ENCODE data around the gene DCC.
A peak's percentile ranks its signal among the peaks of the same experiment; 100 is the strongest.

DCC gene

GRCh38 chr18:53360501-53361443 is 1020.8 kb downstream of the DCC start:
- WGBS, result 74% methylated on average over 4 of the region's 8 CpGs
- Histone ChIP-seq H3K4me3 (ENCODE audit: insufficient read depth in 1 of 2, low read depth in 1 of 2, low read length in 2 of 2) (no peak overlapping the region), H2AK5ac (ENCODE audit: low read length, severe bottlenecking) (no peak overlapping the region), H3K27me3 (ENCODE audit: control insufficient read depth in 1 of 2, insufficient read depth in 1 of 2, low read length in 2 of 2) (no peaks in the 10 kb centered on the region), H3K9ac (ENCODE audit: low read length) (no peak overlapping the region), H3K18ac (ENCODE audit: low read depth in 1 of 2, low read length in 2 of 2) (no peak overlapping the region), H3K79me1 (replicated peaks; ENCODE audit: low read length, poor library complexity, severe bottlenecking) (no peaks in the 10 kb centered on the region), H3K4ac (ENCODE audit: low read depth in 1 of 2, low read length in 2 of 2) (no peak overlapping the region), H2BK15ac (ENCODE audit: low read depth, poor library complexity, severe bottlenecking) (no peak overlapping the region), H2BK5ac (ENCODE audit: low read depth, low read length, poor library complexity, severe bottlenecking) (no peak overlapping the region), H3K36me3 (ENCODE audit: control insufficient read depth in 1 of 2, insufficient read depth in 2 of 2, low read depth in 1 of 2, low read length in 2 of 2) (no peaks in the 10 kb centered on the region), H3K9me3 (ENCODE audit: control insufficient read depth, low read length) (no peaks in the 10 kb centered on the region), H4K8ac (ENCODE audit: low read length) (no peak overlapping the region), H4K91ac (ENCODE audit: low read length) (no peak overlapping the region), H2BK12ac (ENCODE audit: low read length in 2 of 2) (no peak overlapping the region), H3K23ac (ENCODE audit: low read length in 2 of 2) (no peak overlapping the region), H2BK120ac (ENCODE audit: low read depth, low read length) (no peak overlapping the region), H2AFZ (ENCODE audit: low read depth, low read length) (no peak overlapping the region), H3K27ac (ENCODE audit: low read length, poor library complexity, severe bottlenecking) (no peak overlapping the region), H3K14ac (ENCODE audit: low read length in 2 of 2) (no peak overlapping the region), H3K4me1 (ENCODE audit: control insufficient read depth, insufficient read depth, low read depth, low read length) (no peaks in the 10 kb centered on the region), H3K4me2 (ENCODE audit: low read length, poor library complexity, severe bottlenecking) (no peak overlapping the region)
- DNase-seq, result no peak

DNA sequence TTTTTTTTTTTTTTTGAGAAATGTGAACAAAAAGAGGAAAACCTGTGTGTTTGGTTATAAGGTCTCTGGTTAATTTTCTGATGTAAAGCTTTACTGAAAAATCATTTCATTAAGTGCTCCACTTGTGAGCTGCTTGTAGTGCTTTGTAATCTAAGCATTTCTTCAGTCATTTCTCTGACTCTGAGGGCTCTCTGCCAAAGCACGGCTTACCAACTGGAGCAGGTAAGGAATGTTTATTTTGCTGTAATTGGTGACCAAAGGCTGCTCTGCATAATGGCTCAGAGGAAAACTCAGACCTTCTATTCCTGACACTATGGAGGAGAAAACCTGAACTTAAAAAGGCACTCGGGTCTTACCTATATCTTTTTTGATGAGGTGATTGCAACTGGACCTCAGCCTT is 1035.6 kb downstream of the DCC start:
- H3K27ac ChIP-seq (ENCODE audit: low read length, poor library complexity, severe bottlenecking), result no peak overlapping the region
- no peak overlapping the region for H2BK5ac ChIP-seq (ENCODE audit: low read depth, low read length, poor library complexity, severe bottlenecking)
- no peak overlapping the region for H2BK120ac ChIP-seq (ENCODE audit: low read depth, low read length)
- no peaks in the 10 kb centered on the region for H3K9me3 ChIP-seq (ENCODE audit: control insufficient read depth, low read length)
- H3K4me1 ChIP-seq (ENCODE audit: control insufficient read depth, insufficient read depth, low read depth, low read length), result no peaks in the 10 kb centered on the region
- no peak overlapping the region for H2BK12ac ChIP-seq (ENCODE audit: low read length in 2 of 2)
- no peak overlapping the region for H3K14ac ChIP-seq (ENCODE audit: low read length in 2 of 2)
- H4K91ac ChIP-seq (ENCODE audit: low read length), result no peak overlapping the region
- H3K4me2 ChIP-seq (ENCODE audit: low read length, poor library complexity, severe bottlenecking), result no peak overlapping the region
- H3K79me1 ChIP-seq (replicated peaks; ENCODE audit: low read length, poor library complexity, severe bottlenecking), result no peaks in the 10 kb centered on the region
- no peak overlapping the region for H3K4ac ChIP-seq (ENCODE audit: low read depth in 1 of 2, low read length in 2 of 2)
- H2BK15ac ChIP-seq (ENCODE audit: low read depth, poor library complexity, severe bottlenecking), result no peak overlapping the region
- no peak overlapping the region for H3K9ac ChIP-seq (ENCODE audit: low read length)
- WGBS, result 79% methylated on average over 2 of the region's 2 CpGs
- H2AK5ac ChIP-seq (ENCODE audit: low read length, severe bottlenecking), result no peak overlapping the region
- H2AFZ ChIP-seq (ENCODE audit: low read depth, low read length), result no peak overlapping the region
- no peaks in the 10 kb centered on the region for H3K27me3 ChIP-seq (ENCODE audit: control insufficient read depth in 1 of 2, insufficient read depth in 1 of 2, low read length in 2 of 2)
- no peak overlapping the region for H4K8ac ChIP-seq (ENCODE audit: low read length)
- no peak overlapping the region for H3K4me3 ChIP-seq (ENCODE audit: insufficient read depth in 1 of 2, low read depth in 1 of 2, low read length in 2 of 2)
- H3K36me3 ChIP-seq (ENCODE audit: control insufficient read depth in 1 of 2, insufficient read depth in 2 of 2, low read depth in 1 of 2, low read length in 2 of 2), result no peaks in the 10 kb centered on the region
- DNase-seq, result no peak
- no peak overlapping the region for H3K18ac ChIP-seq (ENCODE audit: low read depth in 1 of 2, low read length in 2 of 2)
- no peak overlapping the region for H3K23ac ChIP-seq (ENCODE audit: low read length in 2 of 2)

DNA sequence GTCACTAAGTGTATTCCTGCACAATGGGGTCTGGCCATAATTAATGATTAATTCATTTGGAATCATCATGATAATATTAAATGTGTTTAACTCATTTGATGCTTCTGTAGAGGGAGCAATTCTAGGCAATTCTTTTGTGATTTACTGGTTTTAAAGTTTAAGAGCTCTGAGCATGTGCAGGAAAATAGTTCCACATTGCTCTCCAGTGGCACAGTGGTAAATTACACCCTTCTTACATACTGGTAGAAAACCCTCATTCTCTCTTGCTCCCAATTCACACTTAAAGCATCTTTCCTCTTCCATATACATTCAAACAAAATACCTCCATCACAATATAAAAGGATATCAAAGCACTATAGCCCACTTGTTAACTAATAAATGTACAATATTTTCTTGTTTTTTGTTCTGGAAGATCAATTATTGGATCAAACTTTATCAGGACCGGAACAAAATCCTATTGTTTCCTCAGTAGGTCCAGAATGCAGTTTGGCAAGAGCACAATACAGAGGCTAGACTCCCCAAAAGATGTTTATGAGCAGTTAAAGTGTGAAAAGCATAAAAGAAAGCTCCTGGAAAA is 1040.2 kb downstream of the DCC start:
- H3K9me3 ChIP-seq (ENCODE audit: control insufficient read depth, low read length), result no peaks in the 10 kb centered on the region
- no peak overlapping the region for H2BK12ac ChIP-seq (ENCODE audit: low read length in 2 of 2)
- no peak overlapping the region for H3K27ac ChIP-seq (ENCODE audit: low read length, poor library complexity, severe bottlenecking)
- no peak overlapping the region for H2AFZ ChIP-seq (ENCODE audit: low read depth, low read length)
- no peak overlapping the region for H4K91ac ChIP-seq (ENCODE audit: low read length)
- no peak overlapping the region for H3K4me2 ChIP-seq (ENCODE audit: low read length, poor library complexity, severe bottlenecking)
- no peak overlapping the region for H3K4ac ChIP-seq (ENCODE audit: low read depth in 1 of 2, low read length in 2 of 2)
- 95% methylated on average over 1 of the region's 1 CpG for WGBS
- no peaks in the 10 kb centered on the region for H3K79me1 ChIP-seq (replicated peaks; ENCODE audit: low read length, poor library complexity, severe bottlenecking)
- H2BK120ac ChIP-seq (ENCODE audit: low read depth, low read length), result no peak overlapping the region
- no peak overlapping the region for H3K23ac ChIP-seq (ENCODE audit: low read length in 2 of 2)
- DNase-seq, result peak; percentile 28
- H2BK5ac ChIP-seq (ENCODE audit: low read depth, low read length, poor library complexity, severe bottlenecking), result no peak overlapping the region
- no peak overlapping the region for H2AK5ac ChIP-seq (ENCODE audit: low read length, severe bottlenecking)
- no peak overlapping the region for H3K9ac ChIP-seq (ENCODE audit: low read length)
- no peak overlapping the region for H2BK15ac ChIP-seq (ENCODE audit: low read depth, poor library complexity, severe bottlenecking)
- no peaks in the 10 kb centered on the region for H3K36me3 ChIP-seq (ENCODE audit: control insufficient read depth in 1 of 2, insufficient read depth in 2 of 2, low read depth in 1 of 2, low read length in 2 of 2)
- H4K8ac ChIP-seq (ENCODE audit: low read length), result no peak overlapping the region
- H3K4me1 ChIP-seq (ENCODE audit: control insufficient read depth, insufficient read depth, low read depth, low read length), result no peaks in the 10 kb centered on the region
- H3K4me3 ChIP-seq (ENCODE audit: insufficient read depth in 1 of 2, low read depth in 1 of 2, low read length in 2 of 2), result no peak overlapping the region
- no peak overlapping the region for H3K14ac ChIP-seq (ENCODE audit: low read length in 2 of 2)
- no peaks in the 10 kb centered on the region for H3K27me3 ChIP-seq (ENCODE audit: control insufficient read depth in 1 of 2, insufficient read depth in 1 of 2, low read length in 2 of 2)
- H3K18ac ChIP-seq (ENCODE audit: low read depth in 1 of 2, low read length in 2 of 2), result no peak overlapping the region

DNA sequence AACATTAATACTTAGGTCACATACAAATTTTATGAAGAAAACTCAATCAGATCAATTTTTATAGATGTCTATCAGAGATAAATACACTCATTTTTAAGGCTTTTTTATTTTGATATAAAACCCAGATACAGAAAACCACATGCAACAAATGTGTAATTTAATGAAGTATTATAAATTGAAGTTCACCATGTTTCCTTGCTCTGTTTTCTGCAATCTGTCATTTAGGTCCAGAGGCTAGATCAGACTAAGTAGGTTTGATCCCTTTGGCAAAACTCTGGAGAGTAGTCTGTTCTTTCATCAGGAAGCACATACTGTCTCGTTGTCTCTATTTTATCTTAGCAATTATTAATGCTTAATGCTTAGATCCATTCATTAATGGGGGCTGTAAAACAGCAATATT is 1042.9 kb downstream of the DCC start:
- H3K79me1 ChIP-seq (replicated peaks; ENCODE audit: low read length, poor library complexity, severe bottlenecking), result no peaks in the 10 kb centered on the region
- DNase-seq, result no peak
- H3K23ac ChIP-seq (ENCODE audit: low read length in 2 of 2), result no peak overlapping the region
- no peak overlapping the region for H3K18ac ChIP-seq (ENCODE audit: low read depth in 1 of 2, low read length in 2 of 2)
- no peak overlapping the region for H4K91ac ChIP-seq (ENCODE audit: low read length)
- no peaks in the 10 kb centered on the region for H3K9me3 ChIP-seq (ENCODE audit: control insufficient read depth, low read length)
- no peaks in the 10 kb centered on the region for H3K36me3 ChIP-seq (ENCODE audit: control insufficient read depth in 1 of 2, insufficient read depth in 2 of 2, low read depth in 1 of 2, low read length in 2 of 2)
- no peak overlapping the region for H3K4me2 ChIP-seq (ENCODE audit: low read length, poor library complexity, severe bottlenecking)
- no peak overlapping the region for H4K8ac ChIP-seq (ENCODE audit: low read length)
- H2BK5ac ChIP-seq (ENCODE audit: low read depth, low read length, poor library complexity, severe bottlenecking), result no peak overlapping the region
- no peak overlapping the region for H3K4me3 ChIP-seq (ENCODE audit: insufficient read depth in 1 of 2, low read depth in 1 of 2, low read length in 2 of 2)
- WGBS, result no CpG with 5 or more reads among the region's 1 CpG
- no peak overlapping the region for H3K27ac ChIP-seq (ENCODE audit: low read length, poor library complexity, severe bottlenecking)
- no peak overlapping the region for H3K4ac ChIP-seq (ENCODE audit: low read depth in 1 of 2, low read length in 2 of 2)
- no peak overlapping the region for H2BK15ac ChIP-seq (ENCODE audit: low read depth, poor library complexity, severe bottlenecking)
- H2BK120ac ChIP-seq (ENCODE audit: low read depth, low read length), result no peak overlapping the region
- no peak overlapping the region for H3K9ac ChIP-seq (ENCODE audit: low read length)
- H2AFZ ChIP-seq (ENCODE audit: low read depth, low read length), result no peak overlapping the region
- no peak overlapping the region for H2AK5ac ChIP-seq (ENCODE audit: low read length, severe bottlenecking)
- H3K27me3 ChIP-seq (ENCODE audit: control insufficient read depth in 1 of 2, insufficient read depth in 1 of 2, low read length in 2 of 2), result no peaks in the 10 kb centered on the region
- no peak overlapping the region for H2BK12ac ChIP-seq (ENCODE audit: low read length in 2 of 2)
- no peak overlapping the region for H3K14ac ChIP-seq (ENCODE audit: low read length in 2 of 2)
- no peaks in the 10 kb centered on the region for H3K4me1 ChIP-seq (ENCODE audit: control insufficient read depth, insufficient read depth, low read depth, low read length)

Measured in mesenchymal stem cell (in vitro differentiated cells and primary cell).